Fibroblast of lung (primary cell): Measurements from ENCODE around the gene NOL11.

Source experiments
- CTCF ChIP-seq, 2 donors: IDR thresholded peaks in 1 of 2; conservative IDR thresholded peaks in 1 of 2; 1 replicate in 1 of 2; 2 replicates in 1 of 2; pipeline ENCODE4 v1.5.1; 2011 to 2012; ENCODE audit warnings: low read length in 2 of 2, control low read depth in 1 of 2, inconsistent platforms in 1 of 2, low read depth in 1 of 2, mild to moderate bottlenecking in 1 of 2
- EZH2 ChIP-seq: IDR thresholded peaks from 2 replicates; pipeline ENCODE4 v1.5.1; 2012; ENCODE audit warnings: low read length, control low read depth, mild to moderate bottlenecking; ENCODE audit errors: missing control alignments

GRCh38 chr17:67678414-67678813 is 39.3 kb upstream of the NOL11 start:
- TF ChIP-seq CTCF (conservative IDR thresholded peaks at IDR 0.05 in 1 of 2, IDR thresholded peaks at IDR 0.05 in 1 of 2; ENCODE audit: low read depth in 1 of 2, low read length in 2 of 2), result no peak
- no peak for TF ChIP-seq EZH2
